Ureter (tissue), 1 donor: ENCODE measurements around the gene ADGRF5. TPM values are rescaled to one million over a fixed set of nuclear protein-coding genes. Genes with fewer than 3 reads are reported as not detected.
A peak's percentile ranks its signal among the peaks of the same experiment; 100 is the strongest.
"Not testable (repeated sequence)": the region's sequence is repeated elsewhere in the genome, so short reads cannot be mapped to it uniquely, and the experiment has no call there.

Experiments used
- DNase-seq: peaks from one replicate; pipeline ENCODE4 v3.0.0-alpha.2; 2020; ENCODE audit warnings: low spot score
- total RNA-seq: library from RNA; stranded (reverse); gene quantifications from one replicate; pipeline ENCODE4 v1.2.4, GENCODE V29; 2023
- donor health status: DM: yes; HTN: yes; CAD: no.

ADGRF5 gene
- total RNA-seq, 1 donor from 2014 or later: 25.9 TPM

DNA sequence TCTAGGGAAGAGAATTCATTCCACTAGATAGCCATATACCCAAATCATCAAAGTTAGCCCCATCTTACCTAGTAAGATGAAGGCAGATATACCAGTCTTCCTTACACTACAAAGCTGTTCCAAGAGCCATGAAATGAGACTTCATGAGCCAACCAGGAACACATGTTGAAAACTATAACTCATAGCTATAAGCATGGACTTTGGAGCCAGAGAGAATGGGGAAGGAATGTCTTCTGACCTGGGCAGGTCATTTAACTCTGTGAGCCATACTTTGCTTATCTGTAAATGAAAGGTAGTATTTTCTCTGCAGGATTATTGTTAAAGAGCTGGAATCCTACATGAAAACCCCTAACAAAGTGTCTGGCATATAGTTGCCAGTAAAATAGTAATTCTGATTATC, 27.3 kb downstream of the ADGRF5 start:
- no peak for DNase-seq

DNA sequence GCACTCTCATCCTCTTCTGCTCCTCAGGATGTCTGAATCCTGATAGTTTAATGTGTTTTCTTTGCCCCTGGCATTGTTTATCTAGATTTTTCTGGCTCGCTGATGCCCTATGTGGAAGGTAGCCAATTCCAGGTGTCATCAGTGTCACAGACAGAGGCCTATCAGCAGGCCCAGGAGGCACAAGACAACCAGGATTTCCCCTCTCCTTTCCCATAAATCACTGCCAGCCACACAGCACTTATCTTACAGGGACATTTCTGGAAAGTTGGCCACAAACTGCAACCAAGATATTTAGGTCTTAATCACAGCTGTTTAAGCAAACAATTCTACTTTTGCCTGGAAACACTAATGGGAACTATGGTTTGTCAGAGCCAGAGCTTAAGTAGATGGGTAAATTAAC, 28.1 kb downstream of the ADGRF5 start:
- no peak for DNase-seq

DNA sequence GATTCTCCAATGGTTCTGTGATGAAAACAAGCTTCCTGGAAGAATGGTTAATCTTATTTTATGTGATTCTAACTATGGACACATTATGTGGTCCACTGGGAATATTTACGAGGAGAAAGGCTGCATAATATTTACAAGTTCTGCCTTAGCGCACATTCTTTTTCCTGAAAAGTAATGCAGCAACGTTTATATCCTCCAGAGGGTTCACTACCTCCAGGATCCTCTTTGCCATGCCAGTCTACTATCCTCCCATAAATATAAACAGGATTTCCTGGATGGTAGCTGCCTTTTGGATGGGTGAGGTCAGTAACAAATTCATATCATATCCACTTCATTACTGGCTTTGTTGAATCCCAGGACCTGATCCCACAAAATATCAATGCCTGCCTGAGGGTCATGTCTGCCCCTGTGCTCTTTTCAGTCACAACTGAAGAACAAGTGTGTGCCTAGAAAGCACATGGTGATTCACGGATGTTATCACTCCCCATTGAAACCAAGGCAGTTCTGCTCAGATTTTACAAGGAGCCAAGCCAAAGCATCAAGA, 30.4 kb downstream of the ADGRF5 start:
- no peak for DNase-seq

GRCh38 chr6:46888578-46888977, 33.2 kb downstream of the ADGRF5 start:
- no peak for DNase-seq

DNA sequence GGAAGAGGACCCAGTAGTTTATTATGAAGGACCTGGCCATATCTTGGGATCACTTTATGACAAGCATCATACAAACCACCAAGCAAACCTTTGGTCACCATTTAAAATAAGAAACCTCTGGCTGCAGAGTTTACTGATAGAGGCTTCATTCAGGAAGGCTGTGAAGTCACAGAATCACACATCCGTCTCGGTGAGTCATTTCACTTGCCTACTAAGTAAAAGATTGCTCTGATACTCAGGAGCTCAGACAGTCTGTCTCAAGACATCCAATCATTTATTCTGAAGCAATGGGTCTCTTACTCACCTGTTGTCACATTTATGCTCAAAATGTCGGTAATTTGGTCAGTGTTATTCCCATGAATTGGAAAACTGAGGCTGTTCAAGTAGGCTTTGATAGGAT, 33.7 kb downstream of the ADGRF5 start:
- no peak for DNase-seq

GRCh38 chr6:46882645-46883044, 39.1 kb downstream of the ADGRF5 start:
- DNase-seq: no peak

DNA sequence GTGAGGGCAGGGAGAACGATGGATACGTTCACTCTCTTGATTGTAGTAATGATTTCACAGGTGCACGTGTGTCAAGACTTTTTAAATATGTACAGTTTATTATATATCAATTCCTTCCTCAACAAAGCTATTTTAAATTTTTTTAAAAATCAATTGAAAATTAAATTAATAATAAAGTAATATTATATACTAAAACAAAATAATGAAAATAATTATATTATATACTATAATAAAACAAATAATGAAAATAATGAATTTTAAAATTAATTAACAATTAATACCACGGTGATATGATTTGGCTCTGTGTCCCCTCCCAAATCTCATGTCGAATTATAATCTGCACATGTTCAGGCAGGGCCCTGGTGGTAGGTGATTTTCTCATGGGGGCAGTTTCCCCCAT, 42.7 kb downstream of the ADGRF5 start:
- DNase-seq: no peak

GRCh38 chr6:46876126-46876525, 45.6 kb downstream of the ADGRF5 start:
- peak; percentile 48 for DNase-seq

GRCh38 chr6:46867411-46867810, 54.3 kb downstream of the ADGRF5 start:
- no peak for DNase-seq

DNA sequence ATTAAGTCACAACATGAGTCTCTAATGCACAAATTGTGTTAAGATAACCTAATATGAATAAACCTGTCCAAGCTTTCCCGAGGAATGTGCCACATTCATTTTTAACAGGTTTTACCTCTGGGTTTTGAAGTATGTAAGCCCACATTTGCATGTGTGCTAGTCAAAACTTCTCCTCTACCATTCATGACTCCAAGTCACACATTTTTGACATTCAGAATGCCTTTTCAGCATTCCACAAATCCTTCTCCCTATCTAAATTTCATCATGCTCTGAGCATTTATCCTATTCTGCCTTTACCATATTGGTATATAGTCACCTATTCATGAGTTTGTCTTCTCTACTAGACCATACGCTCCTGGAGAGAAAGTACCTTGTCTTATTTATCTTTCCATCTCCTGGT, 56.5 kb downstream of the ADGRF5 start:
- no peak for DNase-seq

DNA sequence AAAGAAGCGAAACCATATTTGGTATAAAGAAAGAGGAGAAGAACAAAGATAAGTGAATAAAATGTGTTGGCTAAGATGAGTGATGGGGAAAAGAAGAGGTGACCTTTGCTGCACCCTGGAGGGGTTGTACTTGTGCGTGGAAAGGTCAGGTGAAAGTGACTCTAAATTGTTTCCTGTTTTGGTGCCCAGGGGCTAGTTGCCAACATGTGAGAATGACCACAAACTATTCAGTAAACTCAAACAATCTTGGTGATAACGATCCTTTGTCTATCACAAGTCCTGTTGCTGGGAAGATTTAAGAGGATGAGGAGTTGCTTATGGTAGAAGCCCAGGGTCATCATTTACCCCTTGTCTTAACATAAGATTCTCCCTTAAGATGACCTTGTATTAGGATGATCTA, 57.9 kb downstream of the ADGRF5 start:
- no peak for DNase-seq

DNA sequence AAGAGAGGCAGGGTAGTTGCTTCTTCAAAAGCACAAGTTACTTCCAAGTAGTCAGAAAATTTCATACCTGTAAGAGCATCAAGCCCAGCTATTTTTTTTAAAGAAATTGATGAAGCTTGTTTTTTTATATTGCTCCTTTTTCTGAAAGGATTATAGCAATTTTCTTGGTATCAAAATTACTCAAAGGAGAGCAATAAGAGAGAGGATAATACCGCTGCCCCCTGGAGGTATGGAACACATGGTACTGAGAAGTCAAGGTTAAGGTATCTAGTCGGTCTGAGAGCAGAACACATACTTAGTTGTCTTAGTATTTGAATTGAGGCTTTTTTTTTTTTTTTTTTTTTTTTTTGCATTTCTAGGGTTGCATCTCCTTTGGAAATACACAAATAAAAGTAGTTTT, 59.4 kb downstream of the ADGRF5 start:
- no peak for DNase-seq

- DNase-seq: not testable (repeated sequence)
These were observed 65.8 kb downstream of the ADGRF5 start for GRCh38 chr6:46855966-46856365.

DNA sequence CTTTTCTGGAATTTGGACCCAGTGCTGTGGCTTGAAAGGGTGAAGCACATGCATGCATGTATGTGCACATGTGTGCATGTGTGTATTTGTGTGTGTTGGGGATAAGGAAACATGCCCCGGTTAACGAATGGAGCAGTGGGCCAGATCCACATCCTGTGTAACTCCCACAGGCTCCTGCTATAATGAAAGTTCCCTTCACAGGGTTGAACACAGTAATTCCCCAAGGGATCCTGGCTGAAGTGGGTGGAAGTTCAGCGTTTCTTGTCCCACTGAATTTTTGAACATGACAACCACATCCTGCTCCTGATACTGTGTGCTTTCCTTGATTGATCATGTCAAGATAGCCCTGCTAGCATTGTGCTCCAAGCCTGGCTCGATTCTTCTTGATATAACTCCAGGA, 70.2 kb downstream of the ADGRF5 start:
- DNase-seq: not testable (repeated sequence)

DNA sequence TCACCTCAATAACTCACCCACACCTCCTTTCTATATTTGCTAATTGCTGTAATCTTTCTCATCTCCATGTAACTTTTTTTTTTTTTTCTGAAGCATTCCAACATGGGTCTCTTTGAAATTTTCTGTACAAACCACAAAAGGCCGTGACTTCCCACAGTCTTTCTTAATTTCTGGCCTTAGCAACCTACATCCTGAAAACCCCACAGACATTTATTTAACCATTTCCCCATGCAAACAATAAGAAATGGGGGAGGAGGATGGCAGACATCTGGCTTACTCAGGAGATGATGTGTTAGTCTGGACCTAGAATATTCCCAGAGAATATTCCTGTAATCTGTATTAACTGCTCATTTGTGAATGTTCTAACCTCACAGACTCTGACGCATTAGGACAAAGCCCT, 70.9 kb downstream of the ADGRF5 start:
- DNase-seq: no peak

GRCh38 chr6:46849361-46849690, 72.4 kb downstream of the ADGRF5 start:
- no peak for DNase-seq

DNA sequence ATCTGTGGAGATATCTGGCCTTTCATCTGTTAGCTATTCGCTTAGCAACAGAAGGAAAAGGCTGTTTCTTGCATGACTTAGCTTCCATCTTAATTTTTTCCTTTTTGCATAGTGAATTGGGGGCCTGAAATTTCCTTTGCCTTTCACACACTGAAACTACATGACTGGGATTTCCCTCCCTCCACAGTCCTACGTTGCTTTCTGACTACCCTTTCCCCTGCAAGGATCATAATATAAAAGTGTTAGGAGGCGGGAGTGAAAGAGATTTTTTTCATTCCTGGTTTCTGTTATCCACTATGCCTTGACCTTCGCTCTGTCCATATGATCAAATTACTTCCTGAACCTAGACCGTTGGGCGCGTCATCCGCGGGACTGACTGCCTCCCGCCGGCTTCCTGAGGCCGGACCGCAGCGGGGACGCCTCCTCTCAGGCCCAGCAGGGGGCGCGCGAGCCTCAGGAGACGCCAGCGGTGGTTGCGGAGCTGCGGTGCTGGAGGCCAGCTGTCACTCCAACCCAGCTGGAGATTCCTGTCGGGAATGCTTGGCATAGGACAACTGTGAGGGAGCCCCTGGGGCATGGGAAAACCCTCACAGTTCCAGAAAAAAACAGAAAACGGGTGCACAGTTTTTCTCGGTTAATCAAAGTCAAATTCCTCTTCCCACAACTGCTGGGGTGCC, 72.9 kb downstream of the ADGRF5 start:
- peak; percentile 85 for DNase-seq

- DNase-seq: no peak
These were observed 76.6 kb downstream of the ADGRF5 start for GRCh38 chr6:46845126-46845525.

GRCh38 chr6:46842252-46842846, 79.4 kb downstream of the ADGRF5 start:
- DNase-seq: not testable (repeated sequence)

DNA sequence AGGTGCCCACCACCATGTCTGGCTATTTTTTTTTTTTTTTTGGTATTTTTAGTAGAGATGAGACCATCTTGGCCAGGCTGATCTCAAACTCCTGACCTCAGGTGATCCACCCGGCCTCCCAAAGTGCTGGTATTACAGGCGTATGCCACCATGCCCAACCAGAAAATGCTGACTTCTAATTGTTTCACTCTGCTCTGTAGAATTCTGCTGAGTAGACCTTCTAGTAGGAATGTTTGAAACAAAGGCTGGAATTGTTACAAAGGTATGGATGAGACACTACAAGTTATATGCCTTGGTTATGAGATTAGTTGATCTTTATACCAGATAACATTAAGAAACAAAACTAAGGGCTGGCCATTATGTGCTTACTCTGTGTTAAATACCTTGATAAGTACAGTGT, 83.7 kb downstream of the ADGRF5 start:
- DNase-seq: no peak

- DNase-seq: not testable (repeated sequence)
These were observed 86.7 kb downstream of the ADGRF5 start for GRCh38 chr6:46834991-46835390.

GRCh38 chr6:46834257-46834916, 87.4 kb downstream of the ADGRF5 start:
- DNase-seq: not testable (repeated sequence)

GRCh38 chr6:46832816-46833215, 88.9 kb downstream of the ADGRF5 start:
- no peak for DNase-seq
